Lung (tissue), 12 donors: ENCODE data around the gene RSPH1. TPM values are rescaled to one million over a fixed set of nuclear protein-coding genes. Genes with fewer than 3 reads are reported as not detected.
A peak's percentile ranks its signal among the peaks of the same experiment; 100 is the strongest.

ENCODE experiments used
- ATAC-seq: fragments of 200-7000 bp; cut with Tn5 transposase; one replicate; pipeline ENCODE4 v1.9.1; 2020; ENCODE audit warnings: moderate number of reproducible peaks; ENCODE audit not compliant: insufficient read depth, low FRiP score
- DNase-seq, 3 donors: peaks; one replicate each; pipeline ENCODE4 v3.0.0-alpha.2; 2013 to 2017
- H3K27ac ChIP-seq, 2 donors: one replicate each; pipeline ENCODE4 v1.5.1; 2013; ENCODE audit warnings: mild to moderate bottlenecking in 2 of 2, moderate library complexity in 2 of 2, control low read depth in 1 of 2, inconsistent platforms in 1 of 2, low read depth in 1 of 2, low read length in 1 of 2
- H3K27me3 ChIP-seq, 3 donors: one replicate each; pipeline ENCODE4 v1.5.1; 2013; ENCODE audit warnings: low read length in 2 of 3; ENCODE audit not compliant: control insufficient read depth in 3 of 3, insufficient read depth in 3 of 3
- H3K36me3 ChIP-seq, 4 donors: one replicate each; pipeline ENCODE4 v1.5.1; 2013; ENCODE audit warnings: low read length in 4 of 4, mild to moderate bottlenecking in 1 of 4, moderate library complexity in 1 of 4; ENCODE audit not compliant: control insufficient read depth in 4 of 4, insufficient read depth in 4 of 4
- H3K4me1 ChIP-seq, 5 donors: one replicate each; pipeline ENCODE4 v1.5.1; 2013; ENCODE audit warnings: low read length in 5 of 5, mild to moderate bottlenecking in 2 of 5, moderate library complexity in 1 of 5; ENCODE audit not compliant: control insufficient read depth in 5 of 5, insufficient read depth in 5 of 5
- H3K4me3 ChIP-seq: one replicate; pipeline ENCODE4 v1.5.1; 2013; ENCODE audit warnings: mild to moderate bottlenecking, control low read depth, moderate library complexity
- H3K9ac ChIP-seq, 2 donors: one replicate each; pipeline ENCODE4 v1.5.1; 2013; ENCODE audit warnings: low read length in 2 of 2, control low read depth in 1 of 2; ENCODE audit not compliant: insufficient read depth in 1 of 2
- H3K9me3 ChIP-seq, 4 donors: one replicate each; pipeline ENCODE4 v1.5.1; 2013; ENCODE audit warnings: low read length in 3 of 4, mild to moderate bottlenecking in 1 of 4, moderate library complexity in 1 of 4; ENCODE audit not compliant: control insufficient read depth in 4 of 4, insufficient read depth in 3 of 4
- CTCF ChIP-seq: IDR thresholded peaks from 2 replicates; pipeline ENCODE4 v1.5.1; 2012; ENCODE audit warnings: mild to moderate bottlenecking; ENCODE audit errors: control extremely low read depth, extremely low read depth
- WGBS, 2 donors: extraction: QIAGEN DNeasy Blood & Tissue Kit; methylation state at CpG; one replicate each; pipeline ENCODE4 v1.1.7; 2013; 5-methylcytosine and 5-hydroxymethylcytosine counted together
- polyA plus RNA-seq, 2 donors: library from polyadenylated mRNA; stranded (reverse); fragments of 200-250 nt; gene quantifications; one replicate each; pipeline ENCODE4 v1.2.1, GENCODE V29; 2013
- total RNA-seq, 2 donors: library from RNA; depleted of rRNA in 1 of 2; stranded (reverse); fragments of >200 nt in 1 of 2; gene quantifications; one replicate each; pipeline ENCODE4 v1.2.1, GENCODE V29; 2014 to 2021
- donor health status: control.
- donor health status: control.
- donor health status: Bipolar disorder and iron deficiency.
- donor health status: healthy.
- donor health status: DM: yes; HTN: yes; CAD: no.

Gene RSPH1
- total and polyA plus RNA-seq, 4 donors, result 17.6 to 46.9 (median 27.7) TPM

GRCh38 chr21:42512346-42513034, 16.5 kb upstream of the RSPH1 start:
- no peak overlapping the region for H3K27ac ChIP-seq

GRCh38 chr21:42509244-42509643, 13.2 kb upstream of the RSPH1 start:
- no peak overlapping the region for H3K9ac ChIP-seq
- 58 to 68% methylated on average over 11 of the region's 11 CpGs for WGBS, 2 donors
- DNase-seq, result peak; percentile 44 to 73 (median 62)
- H3K36me3 ChIP-seq, result no peaks in the 10 kb centered on the region
- H3K4me1 ChIP-seq, result peaks cover 0 to 7% (median 5%) of the 10 kb centered on the region in 5 donors
- TF ChIP-seq CTCF, result no peak
- no peak for ATAC-seq
- no peak overlapping the region for H3K4me3 ChIP-seq
- H3K27ac ChIP-seq, result no peak overlapping the region
- H3K27me3 ChIP-seq, result no peaks in the 10 kb centered on the region
- no peaks in the 10 kb centered on the region for H3K9me3 ChIP-seq

More at GRCh38 chr21:42512346-42513034, 16.5 kb upstream of the RSPH1 start:
- no peak overlapping the region for H3K9ac ChIP-seq
- H3K36me3 ChIP-seq, result no peaks in the 10 kb centered on the region
- 90 to 94% methylated on average over 16 of the region's 16 CpGs for WGBS, 2 donors
- no peaks in the 10 kb centered on the region for H3K9me3 ChIP-seq
- no peak for TF ChIP-seq CTCF
- ATAC-seq (no peak), DNase-seq (no peak)
- H3K4me1 ChIP-seq, result peaks cover 5 to 19% (median 7%) of the 10 kb centered on the region in 5 donors
- H3K27me3 ChIP-seq, result no peaks in the 10 kb centered on the region
- no peak overlapping the region for H3K4me3 ChIP-seq

- 78 to 88% methylated on average over 2 of the region's 2 CpGs for WGBS, 2 donors
- Histone ChIP-seq H3K27me3 (no peaks in the 10 kb centered on the region), H3K27ac (no peak overlapping the region), H3K4me1 (peaks cover 0 to 7% (median 4%) of the 10 kb centered on the region in 5 donors), H3K4me3 (no peak overlapping the region), H3K36me3 (no peaks in the 10 kb centered on the region), H3K9me3 (no peaks in the 10 kb centered on the region), H3K9ac (no peak overlapping the region)
- ATAC-seq, result no peak
- TF ChIP-seq CTCF, result no peak
- no peak for DNase-seq
These were observed 12.3 kb upstream of the RSPH1 start for GRCh38 chr21:42508371-42508770.
